GM12865 (cell line): ENCODE measurements around the gene VAV3.
A peak's percentile ranks its signal among the peaks of the same experiment; 100 is the strongest.

Experiments
- DNase-seq: peaks from one replicate; pipeline ENCODE4 v3.0.0; 2010; ENCODE audit warnings: low read depth
- H3K4me3 ChIP-seq: 2 replicates; pipeline ENCODE4 v1.5.1; 2011; ENCODE audit warnings: mild to moderate bottlenecking, low read depth, low read length, control low read depth
- TF ChIP-seq, protein P1 (sequence below): IDR thresholded peaks from 2 replicates; pipeline ENCODE4 v1.5.1; 2011; ENCODE audit warnings: low read length, control low read depth, low read depth, inconsistent platforms; ENCODE audit not compliant: insufficient read depth; ENCODE audit errors: missing control alignments

The VAV3 gene

GRCh38 chr1:107867897-107868296 lies 97.1 kb downstream of the VAV3 start:
- no peak for DNase-seq
- no peak overlapping the region for H3K4me3 ChIP-seq
- TF ChIP-seq, protein P1, sequence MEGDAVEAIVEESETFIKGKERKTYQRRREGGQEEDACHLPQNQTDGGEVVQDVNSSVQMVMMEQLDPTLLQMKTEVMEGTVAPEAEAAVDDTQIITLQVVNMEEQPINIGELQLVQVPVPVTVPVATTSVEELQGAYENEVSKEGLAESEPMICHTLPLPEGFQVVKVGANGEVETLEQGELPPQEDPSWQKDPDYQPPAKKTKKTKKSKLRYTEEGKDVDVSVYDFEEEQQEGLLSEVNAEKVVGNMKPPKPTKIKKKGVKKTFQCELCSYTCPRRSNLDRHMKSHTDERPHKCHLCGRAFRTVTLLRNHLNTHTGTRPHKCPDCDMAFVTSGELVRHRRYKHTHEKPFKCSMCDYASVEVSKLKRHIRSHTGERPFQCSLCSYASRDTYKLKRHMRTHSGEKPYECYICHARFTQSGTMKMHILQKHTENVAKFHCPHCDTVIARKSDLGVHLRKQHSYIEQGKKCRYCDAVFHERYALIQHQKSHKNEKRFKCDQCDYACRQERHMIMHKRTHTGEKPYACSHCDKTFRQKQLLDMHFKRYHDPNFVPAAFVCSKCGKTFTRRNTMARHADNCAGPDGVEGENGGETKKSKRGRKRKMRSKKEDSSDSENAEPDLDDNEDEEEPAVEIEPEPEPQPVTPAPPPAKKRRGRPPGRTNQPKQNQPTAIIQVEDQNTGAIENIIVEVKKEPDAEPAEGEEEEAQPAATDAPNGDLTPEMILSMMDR, result no peak

DNA sequence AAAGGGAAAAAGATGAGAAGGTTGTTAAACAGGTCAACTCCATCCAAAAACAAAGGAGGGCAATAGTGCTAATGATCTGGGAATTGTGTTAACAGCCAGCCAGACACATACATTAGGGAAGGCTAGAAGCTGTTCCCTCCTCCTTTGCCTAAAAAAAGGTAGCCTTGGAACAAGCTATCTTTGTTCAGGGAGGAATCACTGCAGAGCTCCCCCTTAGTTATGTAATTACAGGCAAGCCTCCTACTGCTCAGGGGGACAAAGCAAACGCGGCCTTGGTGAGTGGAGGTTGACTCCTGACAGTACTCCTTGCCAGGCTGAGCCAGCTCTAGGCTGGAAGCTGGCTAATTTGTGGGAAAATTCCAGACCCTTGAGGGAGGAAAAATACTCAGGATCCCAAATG lies 97.6 kb downstream of the VAV3 start:
- TF ChIP-seq, protein P1, result no peak
- no peak overlapping the region for H3K4me3 ChIP-seq
- DNase-seq, result no peak

DNA sequence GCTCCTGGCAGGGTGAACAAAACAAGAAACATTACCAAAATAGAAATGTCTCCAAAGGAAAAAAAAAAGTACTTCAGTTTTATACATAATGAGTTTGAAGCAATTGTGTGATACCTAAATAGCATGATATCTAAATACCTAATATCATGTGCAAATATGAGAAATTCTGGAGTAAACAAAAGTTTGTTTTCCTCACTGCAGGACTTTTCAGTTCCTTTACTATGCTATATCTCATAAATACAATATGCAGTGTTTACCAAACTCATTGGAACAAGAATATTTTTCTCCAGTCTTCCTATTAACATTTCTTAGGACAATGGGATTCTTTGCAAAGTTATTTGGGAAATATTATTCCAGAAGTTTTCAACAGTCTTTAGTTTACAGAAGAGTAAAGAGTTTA lies 98.1 kb downstream of the VAV3 start:
- no peak for DNase-seq
- no peak overlapping the region for H3K4me3 ChIP-seq
- TF ChIP-seq, protein P1, result no peak

DNA sequence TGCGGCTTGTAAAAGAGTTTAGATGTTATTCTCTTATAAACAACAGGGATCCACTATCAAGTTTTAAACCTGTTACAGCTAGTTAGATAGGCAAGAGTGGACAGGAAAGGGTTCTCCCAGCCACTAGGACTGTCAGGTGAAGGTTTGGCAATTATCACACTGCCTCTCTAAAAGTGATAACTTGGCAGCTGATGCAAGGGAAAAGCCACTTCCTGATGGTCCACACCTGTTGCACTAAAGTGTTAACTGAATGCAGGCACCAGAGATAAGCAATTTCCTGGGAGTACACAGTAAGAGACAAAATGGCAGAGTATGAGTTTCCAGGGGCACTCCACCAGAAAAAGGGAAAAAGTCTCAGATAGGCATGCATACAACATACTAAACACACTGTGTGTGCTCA lies 99.4 kb downstream of the VAV3 start:
- TF ChIP-seq, protein P1, result no peak
- no peak for DNase-seq
- H3K4me3 ChIP-seq, result no peak overlapping the region

- no peak for DNase-seq
- H3K4me3 ChIP-seq, result no peak overlapping the region
- TF ChIP-seq, protein P1, result no peak
Observed at GRCh38 chr1:107863342-107863741, 101.6 kb downstream of the VAV3 start.

- DNase-seq, result peak; percentile 20
- no peak overlapping the region for H3K4me3 ChIP-seq
- TF ChIP-seq, protein P1, result no peak
Observed at GRCh38 chr1:107862064-107862463, 102.9 kb downstream of the VAV3 start.

GRCh38 chr1:107858323-107858722 lies 106.7 kb downstream of the VAV3 start:
- TF ChIP-seq, protein P1, result no peak
- no peak for DNase-seq
- no peak overlapping the region for H3K4me3 ChIP-seq
